BLaER1 treated with 17β-estradiol and CSF1 and Interleukin-3, amounts not matched to agents 10 nM and 100 nM (cell line): ENCODE measurements around the gene DCST1.

Experiments
- H3K27ac ChIP-seq, 11 experiments: shearing (Covaris generic); formaldehyde crosslinking; 2 replicates each; pipeline ENCODE4 v1.8.1; 2022
- H3K27me3 ChIP-seq, 11 experiments: shearing (Covaris generic); formaldehyde crosslinking; 2 replicates each; pipeline ENCODE4 v1.8.1; 2022
- H3K36me3 ChIP-seq, 11 experiments: shearing (Covaris generic); formaldehyde crosslinking; 2 replicates each; pipeline ENCODE4 v1.8.1; 2022
- H3K4me1 ChIP-seq, 10 experiments: shearing (Covaris generic); formaldehyde crosslinking; 2 replicates each; pipeline ENCODE4 v1.8.1; 2022
- H3K4me2 ChIP-seq, 11 experiments: shearing (Covaris generic); formaldehyde crosslinking; 2 replicates each; pipeline ENCODE4 v1.8.1; 2022
- H3K4me3 ChIP-seq, 10 experiments: shearing (Covaris generic); formaldehyde crosslinking; 2 replicates each; pipeline ENCODE4 v1.8.1; 2022
- H3K9ac ChIP-seq, 11 experiments: shearing (Covaris generic); formaldehyde crosslinking; 2 replicates each; pipeline ENCODE4 v1.8.1; 2022
- H3K9me3 ChIP-seq, 11 experiments: shearing (Covaris generic); formaldehyde crosslinking; replicated peaks in 1 of 11; 2 replicates each; pipeline ENCODE4 v1.8.1; 2022
- H4K20me1 ChIP-seq, 11 experiments: shearing (Covaris generic); formaldehyde crosslinking; 2 replicates each; pipeline ENCODE4 v1.8.1; 2022
- Cebpa-rat ChIP-seq, 11 experiments: shearing (Covaris generic); IDR thresholded peaks; 2 replicates each; pipeline ENCODE4 v1.8.1; 2022

Gene DCST1

DNA sequence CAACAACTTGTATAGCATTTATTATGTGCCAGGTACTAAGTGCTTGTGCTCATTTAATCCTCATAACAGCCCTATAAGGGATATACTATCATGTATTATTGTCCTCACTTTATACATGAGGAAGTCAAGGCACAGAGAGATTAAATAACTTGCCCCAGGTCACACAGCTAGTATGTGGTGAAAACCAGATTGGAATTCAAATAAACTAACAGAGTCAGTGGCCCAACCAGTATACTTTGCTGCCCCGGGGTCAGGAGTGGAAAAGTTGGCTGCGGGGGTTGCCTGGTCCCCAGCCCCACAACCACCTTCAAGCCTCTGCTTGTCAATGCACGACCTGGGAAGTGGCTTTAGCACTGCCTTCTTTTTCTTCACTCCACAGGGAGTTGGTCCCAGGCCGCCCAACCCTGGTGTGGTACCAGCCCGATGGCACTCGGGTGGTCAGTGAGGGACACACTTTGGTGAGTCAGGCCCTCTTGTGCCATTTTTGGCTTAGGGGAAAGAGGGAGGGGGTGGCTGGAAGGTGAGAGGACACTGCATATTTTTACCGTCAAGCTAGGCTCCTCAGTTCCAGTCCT is 20.0 kb downstream of the DCST1 start:
- Histone ChIP-seq H3K4me2 (peak overlapping the region; percentile 92 to 100 (median 100)), H3K4me3 (peak overlapping the region in 5 of 10 experiments; percentile 5 to 95 (median 87); a peak in 7 of 20 replicates), H3K9me3 (no peaks in the 10 kb centered on the region), H3K4me1 (peaks cover 33 to 48% (median 39%) of the 10 kb centered on the region in 10 experiments), H4K20me1 (peaks cover 0 to 71% (median 29%) of the 10 kb centered on the region in 11 experiments; a peak in 18 of 22 replicates), H3K36me3 (peaks cover 32 to 55% (median 50%) of the 10 kb centered on the region in 11 experiments), H3K27ac (peak overlapping the region in 7 of 11 experiments; percentile 6 to 62 (median 23); a peak in 9 of 22 replicates), H3K9ac (peak overlapping the region in 10 of 11 experiments; percentile 12 to 89 (median 64); a peak in 17 of 22 replicates), H3K27me3 (no peaks in the 10 kb centered on the region)
- no peak for TF ChIP-seq Cebpa-rat (IDR thresholded peaks at IDR 0.05)

DNA sequence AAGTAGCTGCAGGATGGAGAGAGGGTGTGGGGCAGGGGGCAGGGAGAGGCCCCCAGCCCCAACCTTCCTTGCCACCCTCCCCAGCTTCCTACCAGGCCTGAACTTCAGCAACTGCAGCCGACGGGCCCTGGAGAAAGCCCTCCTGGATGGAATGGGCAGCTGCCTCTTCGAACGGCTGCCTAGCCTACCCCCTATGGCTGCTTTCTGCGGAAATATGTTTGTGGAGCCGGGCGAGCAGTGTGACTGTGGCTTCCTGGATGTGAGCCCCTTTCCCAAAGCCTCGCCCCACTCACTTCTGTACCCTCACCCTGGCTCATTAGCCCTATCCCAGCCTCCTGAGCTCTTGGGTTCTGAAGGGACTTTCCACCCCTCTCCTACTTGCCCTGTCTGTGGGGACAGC is 23.5 kb downstream of the DCST1 start:
- Histone ChIP-seq H3K4me1 (peaks cover 36 to 38% (median 37%) of the 10 kb centered on the region in 10 experiments), H3K4me2 (no peak overlapping the region), H3K36me3 (peaks cover 40 to 83% (median 74%) of the 10 kb centered on the region in 11 experiments), H4K20me1 (peaks cover 12 to 98% (median 33%) of the 10 kb centered on the region in 11 experiments; a peak in 21 of 22 replicates), H3K9ac (peak overlapping the region in 1 of 11 experiments; percentile 17; a peak in 1 of 22 replicates), H3K27ac (no peak overlapping the region), H3K4me3 (no peak overlapping the region), H3K27me3 (no peaks in the 10 kb centered on the region), H3K9me3 (no peaks in the 10 kb centered on the region)
- no peak for TF ChIP-seq Cebpa-rat (IDR thresholded peaks at IDR 0.05)

DNA sequence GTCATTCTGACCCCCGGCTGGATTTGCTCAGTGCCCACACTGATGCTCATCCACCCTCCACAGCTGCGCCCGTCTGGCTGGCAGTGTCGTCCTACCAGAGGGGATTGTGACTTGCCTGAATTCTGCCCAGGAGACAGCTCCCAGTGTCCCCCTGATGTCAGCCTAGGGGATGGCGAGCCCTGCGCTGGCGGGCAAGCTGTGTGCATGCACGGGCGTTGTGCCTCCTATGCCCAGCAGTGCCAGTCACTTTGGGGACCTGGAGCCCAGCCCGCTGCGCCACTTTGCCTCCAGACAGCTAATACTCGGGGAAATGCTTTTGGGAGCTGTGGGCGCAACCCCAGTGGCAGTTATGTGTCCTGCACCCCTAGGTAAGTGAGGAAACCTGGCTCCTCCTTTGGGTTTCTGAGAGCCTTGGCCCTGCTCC is 24.2 kb downstream of the DCST1 start:
- Histone ChIP-seq H3K36me3 (peaks cover 40 to 83% (median 74%) of the 10 kb centered on the region in 11 experiments), H4K20me1 (peaks cover 15 to 98% (median 31%) of the 10 kb centered on the region in 11 experiments; a peak in 20 of 22 replicates)

DNA sequence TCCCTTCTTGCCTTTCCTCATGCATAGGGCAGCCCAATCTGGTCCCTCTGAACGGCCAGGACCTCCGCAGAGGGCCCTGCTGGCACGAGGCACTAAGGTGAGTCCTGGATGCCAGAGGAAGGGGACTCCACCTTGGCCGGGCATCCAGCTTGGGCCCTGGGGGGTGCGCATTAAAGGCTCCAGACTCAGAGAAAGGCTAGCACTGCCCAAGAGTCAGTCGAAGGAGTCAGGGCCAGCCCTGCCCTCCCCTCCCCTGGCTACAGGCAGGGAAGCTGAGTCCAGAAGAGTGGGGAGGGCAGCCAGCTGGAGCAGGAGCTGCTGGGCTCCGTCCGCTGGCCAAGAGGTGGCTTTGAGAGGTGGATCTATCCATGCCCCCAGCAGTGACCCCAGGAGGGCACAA is 27.1 kb downstream of the DCST1 start:
- Histone ChIP-seq H3K27ac (no peak overlapping the region), H3K9ac (peak overlapping the region in 1 of 11 experiments; percentile 37; a peak in 1 of 22 replicates), H3K27me3 (no peaks in the 10 kb centered on the region), H3K4me3 (no peak overlapping the region), H3K36me3 (peaks cover 35 to 57% (median 54%) of the 10 kb centered on the region in 11 experiments), H4K20me1 (peaks cover 15 to 94% (median 34%) of the 10 kb centered on the region in 11 experiments; a peak in 21 of 22 replicates), H3K4me1 (peaks cover 36 to 43% (median 39%) of the 10 kb centered on the region in 10 experiments), H3K9me3 (no peaks in the 10 kb centered on the region), H3K4me2 (peak overlapping the region in 7 of 11 experiments; percentile 45 to 100 (median 95); a peak in 5 of 22 replicates)
- TF ChIP-seq Cebpa-rat (IDR thresholded peaks at IDR 0.05) = no peak

More for the DNA sequence above, 24.2 kb downstream of the DCST1 start:
- Histone ChIP-seq H3K27me3 (no peaks in the 10 kb centered on the region), H3K9me3 (no peaks in the 10 kb centered on the region), H3K4me3 (no peak overlapping the region), H3K9ac (0 out of 22 replicates have a peak overlapping the region, but pooled peaks of 1 of the 11 experiments have one; percentile 17), H3K4me1 (peaks cover 35 to 39% (median 37%) of the 10 kb centered on the region in 10 experiments), H3K27ac (no peak overlapping the region), H3K4me2 (no peak overlapping the region)
- no peak for TF ChIP-seq Cebpa-rat (IDR thresholded peaks at IDR 0.05)

DNA sequence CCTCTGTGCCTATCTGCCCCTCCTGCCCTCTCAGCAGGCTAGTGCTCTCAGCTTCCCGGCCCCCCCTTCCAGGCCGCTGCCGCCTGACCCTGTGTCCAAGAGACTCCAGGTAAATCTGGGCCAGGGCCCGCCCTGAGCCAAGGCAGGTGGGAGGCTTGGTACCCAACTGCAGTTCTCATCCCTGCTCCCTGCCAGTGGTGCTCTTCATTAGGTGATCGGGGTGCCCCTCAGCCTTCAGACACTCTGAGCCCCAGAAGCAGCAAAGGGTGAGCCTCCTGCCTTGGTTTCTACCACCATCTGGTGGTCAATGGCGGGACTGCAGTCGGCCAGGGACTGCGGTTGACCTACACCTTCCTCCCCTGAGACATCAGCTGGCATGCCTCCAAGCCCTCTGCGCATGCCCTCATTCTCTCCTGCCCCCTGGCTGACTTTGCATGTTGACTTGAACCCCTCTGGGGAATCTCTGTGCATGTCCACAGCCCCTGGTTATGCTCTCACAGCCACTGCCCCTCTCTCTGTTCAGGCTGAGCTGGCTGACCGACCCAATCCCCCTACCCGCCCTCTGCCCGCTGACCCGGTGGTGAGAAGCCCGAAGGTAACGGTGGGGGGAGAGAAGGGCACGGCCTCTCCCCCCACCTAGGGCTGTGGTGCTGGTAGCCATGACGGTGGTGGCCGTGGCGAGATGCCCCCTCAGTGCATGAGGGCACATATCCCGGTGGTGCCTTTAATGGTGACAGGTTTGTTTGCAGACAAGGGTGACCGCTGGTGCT is 27.9 kb downstream of the DCST1 start:
- no peak for TF ChIP-seq Cebpa-rat (IDR thresholded peaks at IDR 0.05)
- H3K4me3 ChIP-seq = peak overlapping the region in 7 of 10 experiments; percentile 30 to 85 (median 76); a peak in 10 of 20 replicates
- H3K27me3 ChIP-seq = no peaks in the 10 kb centered on the region
- H3K27ac ChIP-seq = peak overlapping the region in 3 of 11 experiments; percentile 41 to 50 (median 47); a peak in 7 of 22 replicates
- H3K9ac ChIP-seq = peak overlapping the region in 7 of 11 experiments; percentile 9 to 90 (median 59); a peak in 9 of 22 replicates
- peaks cover 15 to 93% (median 42%) of the 10 kb centered on the region in 11 experiments; a peak in 21 of 22 replicates for H4K20me1 ChIP-seq
- peaks cover 31 to 55% (median 48%) of the 10 kb centered on the region in 11 experiments for H3K36me3 ChIP-seq
- H3K4me2 ChIP-seq = peak overlapping the region; percentile 91 to 100 (median 99)
- H3K4me1 ChIP-seq = peaks cover 43 to 50% (median 47%) of the 10 kb centered on the region in 10 experiments
- no peaks in the 10 kb centered on the region for H3K9me3 ChIP-seq

DNA sequence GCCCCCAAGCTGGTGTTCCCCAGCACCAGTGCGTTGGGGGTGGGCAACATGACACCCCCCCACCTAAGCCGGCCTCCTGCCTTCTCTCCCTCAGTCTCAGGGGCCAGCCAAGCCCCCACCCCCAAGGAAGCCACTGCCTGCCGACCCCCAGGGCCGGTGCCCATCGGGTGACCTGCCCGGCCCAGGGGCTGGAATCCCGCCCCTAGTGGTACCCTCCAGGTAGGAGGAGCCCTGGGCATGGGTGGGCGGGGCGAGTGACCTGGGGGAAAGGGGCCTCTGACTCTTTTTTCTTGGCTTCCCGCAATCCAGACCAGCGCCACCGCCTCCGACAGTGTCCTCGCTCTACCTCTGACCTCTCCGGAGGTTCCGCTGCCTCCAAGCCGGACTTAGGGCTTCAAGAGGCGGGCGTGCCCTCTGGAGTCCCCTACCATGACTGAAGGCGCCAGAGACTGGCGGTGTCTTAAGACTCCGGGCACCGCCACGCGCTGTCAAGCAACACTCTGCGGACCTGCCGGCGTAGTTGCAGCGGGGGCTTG is 28.6 kb downstream of the DCST1 start:
- Histone ChIP-seq H3K4me3 (peak overlapping the region in 7 of 10 experiments; percentile 30 to 85 (median 76); a peak in 11 of 20 replicates), H3K27ac (peak overlapping the region in 3 of 11 experiments; percentile 41 to 50 (median 47); a peak in 6 of 22 replicates), H4K20me1 (peaks cover 15 to 93% (median 49%) of the 10 kb centered on the region in 11 experiments; a peak in 21 of 22 replicates), H3K4me2 (peak overlapping the region; percentile 91 to 100 (median 99)), H3K36me3 (peaks cover 31 to 53% (median 45%) of the 10 kb centered on the region in 11 experiments), H3K27me3 (no peaks in the 10 kb centered on the region), H3K4me1 (peaks cover 50 to 57% (median 54%) of the 10 kb centered on the region in 10 experiments), H3K9me3 (no peaks in the 10 kb centered on the region), H3K9ac (peak overlapping the region in 8 of 11 experiments; percentile 9 to 90 (median 53); a peak in 11 of 22 replicates)
- no peak for TF ChIP-seq Cebpa-rat (IDR thresholded peaks at IDR 0.05)

DNA sequence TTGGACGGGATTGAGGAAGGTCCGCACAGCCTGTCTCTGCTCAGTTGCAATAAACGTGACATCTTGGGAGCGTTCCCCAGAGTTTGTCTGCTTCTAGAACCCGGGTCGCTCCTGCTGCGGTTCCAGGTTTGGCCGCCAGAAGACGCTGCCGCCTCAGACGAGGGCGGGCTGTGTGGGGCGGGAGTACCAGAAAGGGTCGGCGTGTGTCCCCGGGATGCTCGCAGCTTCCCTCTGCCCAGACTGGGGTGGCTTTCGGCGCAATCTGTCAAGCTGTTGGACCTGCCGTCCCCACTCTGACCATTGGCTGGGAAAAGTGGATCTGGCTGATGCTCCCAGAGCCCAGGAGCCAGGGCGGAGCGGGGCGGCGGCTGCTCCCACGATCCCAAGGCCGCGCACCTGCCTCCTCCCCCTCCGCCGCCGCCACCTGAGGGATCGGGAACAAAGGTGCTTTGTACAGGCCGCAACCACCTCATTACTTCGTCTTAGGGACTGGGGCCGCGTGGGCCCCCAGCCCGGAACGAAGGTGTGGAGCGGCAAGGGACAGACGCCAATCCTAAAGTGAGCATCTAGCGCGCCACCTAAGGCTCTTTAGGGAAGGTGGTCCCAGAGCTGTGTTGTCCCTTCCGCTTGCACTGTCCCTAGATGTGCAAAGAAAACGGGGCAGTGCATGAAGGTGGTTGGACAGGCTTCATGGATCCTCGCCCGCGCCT is 29.2 kb downstream of the DCST1 start:
- no peak for TF ChIP-seq Cebpa-rat (IDR thresholded peaks at IDR 0.05)
- Histone ChIP-seq H4K20me1 (peaks cover 15 to 89% (median 49%) of the 10 kb centered on the region in 11 experiments; a peak in 21 of 22 replicates), H3K27me3 (no peaks in the 10 kb centered on the region), H3K9me3 (no peaks in the 10 kb centered on the region), H3K27ac (no peak overlapping the region), H3K36me3 (peaks cover 25 to 53% (median 45%) of the 10 kb centered on the region in 11 experiments), H3K4me3 (peak overlapping the region; percentile 74 to 94 (median 83)), H3K9ac (peak overlapping the region in 8 of 11 experiments; percentile 44 to 90 (median 86); a peak in 15 of 22 replicates), H3K4me1 (peaks cover 56 to 62% (median 59%) of the 10 kb centered on the region in 10 experiments), H3K4me2 (peak overlapping the region; percentile 91 to 100 (median 99))
